ENCODE results near the gene SYNGAP1.
A peak's percentile ranks its signal among the peaks of the same experiment; 100 is the strongest.

The SYNGAP1 gene

GRCh38 chr6:33415831-33416230 lies 4.0 kb upstream of the SYNGAP1 start:
- no peak overlapping the region for H2AFZ ChIP-seq (ENCODE audit: low read depth)
- peak overlapping the region; percentile 90 for H3K4me2 ChIP-seq
- H3K27ac ChIP-seq = no peak overlapping the region
- no peak overlapping the region for H3K4me3 ChIP-seq (IDR thresholded peaks at IDR 0.05; ENCODE audit: insufficient read depth, low read depth, low read length)
- H3K36me3 ChIP-seq (ENCODE audit: insufficient read depth) = no peaks in the 10 kb centered on the region
- TF ChIP-seq CTCF (conservative IDR thresholded peaks at IDR 0.05; ENCODE audit: low read depth, low read length) = no peak
- H3K27me3 ChIP-seq (ENCODE audit: insufficient read depth, low read depth) = no peaks in the 10 kb centered on the region
- H3K9ac ChIP-seq = no peak overlapping the region
- peaks cover 21% of the 10 kb centered on the region for H3K79me2 ChIP-seq (ENCODE audit: insufficient read depth, low read depth)
- peaks cover 33% of the 10 kb centered on the region for H3K4me1 ChIP-seq (ENCODE audit: low read depth, poor library complexity, severe bottlenecking)
- no peaks in the 10 kb centered on the region for H4K20me1 ChIP-seq (ENCODE audit: insufficient read depth)

DNA sequence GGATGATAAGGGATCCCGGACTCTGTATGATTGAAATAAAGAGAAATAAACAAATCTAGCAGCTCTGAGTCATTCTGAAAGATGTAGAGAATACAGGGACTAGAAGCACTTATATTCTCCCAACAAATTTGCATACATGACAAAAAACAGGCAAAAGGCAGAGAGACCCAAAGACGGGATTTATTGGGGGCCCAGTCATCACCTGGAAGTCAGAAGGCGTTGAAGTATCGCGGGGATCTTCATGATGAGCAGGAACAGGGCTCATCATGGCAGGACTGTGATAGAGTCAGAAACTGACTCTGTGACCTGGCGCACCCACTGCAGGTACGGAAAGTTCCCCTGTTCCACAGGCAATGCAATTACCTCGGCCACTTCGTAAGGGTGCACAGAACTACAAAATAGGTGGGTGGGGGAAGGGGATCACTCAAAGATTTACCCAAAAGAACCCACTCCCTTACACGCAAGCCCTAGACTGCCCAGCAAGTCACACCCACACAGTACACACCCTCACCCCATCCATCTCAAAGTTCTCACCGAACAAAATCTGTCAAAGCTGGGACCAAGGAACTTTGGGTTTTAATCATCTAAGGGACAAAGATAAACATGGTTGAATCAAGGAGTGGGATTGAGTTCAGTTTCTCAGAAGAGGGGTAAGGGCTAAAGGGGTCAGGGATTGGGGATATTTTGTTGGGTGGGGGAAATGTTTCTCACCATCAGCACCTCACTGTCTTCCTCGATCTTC lies 3.3 kb upstream of the SYNGAP1 start:
- no peaks in the 10 kb centered on the region for H4K20me1 ChIP-seq (ENCODE audit: insufficient read depth)
- H3K9ac ChIP-seq = peak overlapping the region; percentile 62; the same call in 1 of the 2 replicates
- H2AFZ ChIP-seq (ENCODE audit: low read depth) = no peak overlapping the region
- H3K27ac ChIP-seq = peak overlapping the region; percentile 70; the same call in 1 of the 2 replicates
- H3K27me3 ChIP-seq (ENCODE audit: insufficient read depth, low read depth) = no peaks in the 10 kb centered on the region
- peaks cover 31% of the 10 kb centered on the region for H3K4me1 ChIP-seq (ENCODE audit: low read depth, poor library complexity, severe bottlenecking)
- no peaks in the 10 kb centered on the region for H3K36me3 ChIP-seq (ENCODE audit: insufficient read depth)
- H3K4me2 ChIP-seq = peak overlapping the region; percentile 90
- no peak for TF ChIP-seq CTCF (conservative IDR thresholded peaks at IDR 0.05; ENCODE audit: low read depth, low read length)
- no peak overlapping the region for H3K4me3 ChIP-seq (IDR thresholded peaks at IDR 0.05; ENCODE audit: insufficient read depth, low read depth, low read length)
- peaks cover 21% of the 10 kb centered on the region for H3K79me2 ChIP-seq (ENCODE audit: insufficient read depth, low read depth)

GRCh38 chr6:33417128-33417902 lies 2.5 kb upstream of the SYNGAP1 start:
- no peak for TF ChIP-seq CTCF (conservative IDR thresholded peaks at IDR 0.05; ENCODE audit: low read depth, low read length)
- Histone ChIP-seq H3K36me3 (ENCODE audit: insufficient read depth) (no peaks in the 10 kb centered on the region), H3K27me3 (ENCODE audit: insufficient read depth, low read depth) (no peaks in the 10 kb centered on the region), H2AFZ (ENCODE audit: low read depth) (peak overlapping the region; percentile 69), H3K27ac (peak overlapping the region; percentile 70), H3K4me1 (ENCODE audit: low read depth, poor library complexity, severe bottlenecking) (peaks cover 28% of the 10 kb centered on the region), H4K20me1 (ENCODE audit: insufficient read depth) (no peaks in the 10 kb centered on the region), H3K9ac (peak overlapping the region; percentile 62), H3K79me2 (ENCODE audit: insufficient read depth, low read depth) (peaks cover 21% of the 10 kb centered on the region), H3K4me2 (peak overlapping the region; percentile 90), H3K4me3 (IDR thresholded peaks at IDR 0.05; ENCODE audit: insufficient read depth, low read depth, low read length) (no peak overlapping the region)

- H3K27ac ChIP-seq = peak within 1 kb of the TSS; percentile 70
- peak; percentile 76 for TF ChIP-seq CTCF (conservative IDR thresholded peaks at IDR 0.05; ENCODE audit: low read depth, low read length)
- peaks cover 21% of the 10 kb centered on the region for H3K79me2 ChIP-seq (ENCODE audit: insufficient read depth, low read depth)
- H3K4me3 ChIP-seq (IDR thresholded peaks at IDR 0.05; ENCODE audit: insufficient read depth, low read depth, low read length) = no peak within 1 kb of the TSS
- H3K9ac ChIP-seq = peak within 1 kb of the TSS; percentile 62
- H3K36me3 ChIP-seq (ENCODE audit: insufficient read depth) = no peaks in the 10 kb centered on the region
- H3K27me3 ChIP-seq (ENCODE audit: insufficient read depth, low read depth) = no peaks in the 10 kb centered on the region
- peak within 1 kb of the TSS; percentile 90 for H3K4me2 ChIP-seq
- no peaks in the 10 kb centered on the region for H4K20me1 ChIP-seq (ENCODE audit: insufficient read depth)
- peak within 1 kb of the TSS; percentile 69 for H2AFZ ChIP-seq (ENCODE audit: low read depth)
- H3K4me1 ChIP-seq (ENCODE audit: low read depth, poor library complexity, severe bottlenecking) = peaks cover 28% of the 10 kb centered on the region
Observed at GRCh38 chr6:33417903-33418689, 1.8 kb upstream of the SYNGAP1 start, which contains the start of gene CUTA. Gene CUTA (minus strand): TSS chr6:33418107. CDS start chr6:33418000, 107 bp downstream.

All from KMS-11 (cell line).